Fibroblast of lung (primary cell): ENCODE results near the gene NOL9.

Source experiments
- CTCF ChIP-seq, 2 donors: IDR thresholded peaks in 1 of 2; conservative IDR thresholded peaks in 1 of 2; 1 replicate in 1 of 2; 2 replicates in 1 of 2; pipeline ENCODE4 v1.5.1; 2011 to 2012; ENCODE audit warnings: low read length in 2 of 2, control low read depth in 1 of 2, inconsistent platforms in 1 of 2, low read depth in 1 of 2, mild to moderate bottlenecking in 1 of 2
- EZH2 ChIP-seq: IDR thresholded peaks from 2 replicates; pipeline ENCODE4 v1.5.1; 2012; ENCODE audit warnings: low read length, control low read depth, mild to moderate bottlenecking; ENCODE audit errors: missing control alignments

- TF ChIP-seq EZH2 (no peak), CTCF (conservative IDR thresholded peaks at IDR 0.05 in 1 of 2, IDR thresholded peaks at IDR 0.05 in 1 of 2; ENCODE audit: low read depth in 1 of 2, low read length in 2 of 2) (no peak)
These were observed 18.0 kb downstream of the NOL9 start for GRCh38 chr1:6536291-6536690.
